HG03442 (cell line): ENCODE measurements around the gene SCG5.

Experiments
- ATAC-seq: cut with Tn5 transposase; IDR thresholded peaks from one replicate; pipeline ENCODE4 v1.9.1; 2021; ENCODE audit warnings: mild to moderate bottlenecking, moderate library complexity; ENCODE audit not compliant: unreplicated experiment

The SCG5 gene

GRCh38 chr15:32718821-32719716 is 77.6 kb downstream of the SCG5 start:
- ATAC-seq, result no peak

- no peak for ATAC-seq
These were observed 80.1 kb downstream of the SCG5 start for GRCh38 chr15:32721596-32721995.

DNA sequence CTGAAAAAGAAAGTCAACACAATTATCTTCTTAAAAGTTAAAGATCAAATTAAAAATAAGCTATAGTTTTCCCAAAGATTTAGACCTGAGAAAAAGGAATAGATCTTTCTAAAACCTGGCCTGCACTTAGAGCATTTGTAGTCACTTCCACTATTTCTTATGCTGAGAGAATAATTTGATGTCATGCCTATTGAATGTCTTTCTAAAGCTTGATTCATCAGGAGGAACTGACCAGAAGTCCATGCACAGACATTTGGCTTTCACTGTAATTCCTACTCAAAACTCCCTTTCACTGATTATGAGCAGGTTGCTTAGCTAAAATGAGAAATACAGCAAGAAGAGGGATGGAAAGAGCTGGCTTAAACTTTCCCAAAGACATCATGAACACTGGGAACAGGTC is 80.6 kb downstream of the SCG5 start:
- no peak for ATAC-seq

- peak; percentile 88 for ATAC-seq
These were observed 81.8 kb downstream of the SCG5 start for GRCh38 chr15:32723171-32723948.

DNA sequence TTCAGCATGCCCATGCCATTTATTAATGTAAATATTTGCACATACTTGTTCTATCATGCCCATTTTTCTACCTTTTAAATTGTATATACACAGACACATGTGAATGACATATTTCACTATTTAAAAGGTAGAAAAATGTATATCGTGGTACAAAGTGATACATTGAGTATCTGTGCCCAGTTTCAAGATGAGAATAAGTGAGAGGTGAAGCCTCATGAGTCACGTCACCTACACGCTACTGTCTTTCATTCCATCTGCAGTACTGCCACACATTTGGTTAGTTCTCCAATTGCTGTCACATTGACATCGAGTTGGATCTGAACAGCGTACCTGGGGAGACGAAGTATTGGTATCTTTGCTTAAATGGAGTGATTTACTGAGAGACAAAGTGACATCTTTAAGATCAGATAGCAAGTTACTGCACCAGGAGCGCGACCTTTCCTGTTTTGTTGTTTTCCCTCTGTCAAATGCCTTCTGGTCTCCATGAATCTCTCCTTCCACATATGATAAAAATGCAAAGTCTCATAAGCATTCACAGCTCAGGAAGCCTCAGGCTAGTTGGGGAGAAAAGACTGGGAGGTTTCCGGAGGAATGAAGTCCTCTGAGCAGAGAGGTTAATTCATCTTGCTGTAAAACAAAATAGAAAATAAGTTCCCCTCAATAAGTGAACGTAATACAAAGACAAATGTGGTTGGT is 88.3 kb downstream of the SCG5 start:
- ATAC-seq, result no peak

GRCh38 chr15:32730677-32731654 is 89.5 kb downstream of the SCG5 start:
- ATAC-seq, result no peak

GRCh38 chr15:32732574-32733157 is 91.2 kb downstream of the SCG5 start:
- no peak for ATAC-seq

GRCh38 chr15:32733281-32733680 is 91.8 kb downstream of the SCG5 start:
- no peak for ATAC-seq

DNA sequence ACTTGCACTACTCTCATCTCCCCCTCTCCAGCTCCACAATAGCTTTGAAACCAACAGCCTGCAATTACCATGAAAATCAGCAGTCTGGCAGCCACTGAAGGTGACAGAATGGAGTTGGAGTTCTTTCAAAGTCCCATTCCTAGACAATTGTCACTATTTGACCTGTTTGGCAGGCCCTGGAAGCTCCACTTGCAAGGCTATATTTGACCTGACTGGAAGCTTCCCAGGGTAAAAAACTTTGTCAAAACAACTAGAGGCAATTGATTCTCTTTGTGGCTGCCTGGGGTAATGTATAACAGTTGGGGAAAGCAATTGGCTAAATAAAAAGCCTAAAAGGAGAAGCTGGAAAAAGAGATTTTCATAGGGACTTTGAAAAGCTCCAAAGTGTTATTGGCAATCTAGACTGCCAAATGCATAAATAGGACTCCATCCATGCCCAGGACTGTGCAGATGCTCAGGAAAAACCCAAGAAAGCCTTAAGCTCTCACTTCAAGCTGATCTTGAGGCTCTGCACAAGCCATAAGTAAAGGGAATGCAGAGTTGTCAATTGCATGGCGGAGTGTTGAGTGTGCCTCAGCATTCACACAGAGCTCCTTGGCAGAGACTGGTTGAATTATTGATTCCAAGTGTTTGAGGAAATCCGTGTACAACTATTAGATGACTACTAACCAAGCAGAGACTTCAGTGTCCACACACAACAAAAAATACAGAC is 94.6 kb downstream of the SCG5 start:
- ATAC-seq, result no peak

DNA sequence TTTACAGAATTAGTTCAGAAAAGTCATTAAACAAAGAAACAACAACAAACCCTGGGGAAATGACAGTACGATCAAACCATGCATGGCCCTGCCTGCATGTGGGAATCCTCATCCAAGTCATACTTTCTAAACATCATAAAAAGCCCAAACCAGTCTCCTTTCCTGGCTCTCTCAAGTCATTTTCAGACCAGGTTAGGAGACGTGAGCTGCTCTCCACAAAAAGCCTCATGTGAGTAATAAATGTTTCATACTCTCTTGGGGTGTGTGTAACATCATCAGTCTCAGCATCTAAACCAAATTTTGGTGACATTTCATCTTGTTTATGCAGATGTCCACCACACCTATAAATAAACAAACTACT is 95.2 kb downstream of the SCG5 start:
- no peak for ATAC-seq

- no peak for ATAC-seq
These were observed 95.8 kb downstream of the SCG5 start for GRCh38 chr15:32737304-32737703.

- no peak for ATAC-seq
These were observed 97.2 kb downstream of the SCG5 start for GRCh38 chr15:32738666-32739065.

GRCh38 chr15:32739522-32740063 is 98.1 kb downstream of the SCG5 start:
- ATAC-seq, result no peak

- no peak for ATAC-seq
These were observed 102.1 kb downstream of the SCG5 start for GRCh38 chr15:32743411-32744140.

GRCh38 chr15:32746116-32746857 is 104.8 kb downstream of the SCG5 start:
- no peak for ATAC-seq
